Cardiac atrium fibroblast (primary cell): Measurements from ENCODE around the gene BLOC1S5. TPM values are rescaled to one million over a fixed set of nuclear protein-coding genes. Genes with fewer than 3 reads are reported as not detected.

Experiments
- total RNA-seq: library from RNA; depleted of rRNA; stranded (reverse); fragments of >200 nt; gene quantifications from 2 replicates; pipeline ENCODE4 v1.2.3, GENCODE V29; 2015

BLOC1S5 gene
- total RNA-seq: 6.6 and 7.0 TPM in 2 replicates

GRCh38 chr6:8063761-8064637 lies at the start of gene BLOC1S5:
TSS of gene BLOC1S5 (minus strand) at chr6:8064389. CDS start at chr6:8064376, 13 bp downstream.

GRCh38 chr6:8102122-8102958 lies 38.2 kb upstream of the BLOC1S5 start, which contains the start of gene EEF1E1:
TSS of gene EEF1E1 (minus strand) at chr6:8102548. CDS start at chr6:8102521, 27 bp downstream.

Other genes with a start within 250 kb of the BLOC1S5 start
- gene TXNDC5, start 153.6 kb downstream of the BLOC1S5 start, total RNA-seq: 497 and 547 TPM in 2 replicates
- 12.6 and 52.8 TPM in 2 replicates for gene EEF1E1, start 38.2 kb upstream of the BLOC1S5 start, total RNA-seq